Measurements from ENCODE around the gene ZSWIM6. TPM values are rescaled to one million over a fixed set of nuclear protein-coding genes. Genes with fewer than 3 reads are reported as not detected.

The ZSWIM6 gene
- total RNA-seq, 2 donors from 2014 or later = 3.2 to 4.9 TPM

DNA sequence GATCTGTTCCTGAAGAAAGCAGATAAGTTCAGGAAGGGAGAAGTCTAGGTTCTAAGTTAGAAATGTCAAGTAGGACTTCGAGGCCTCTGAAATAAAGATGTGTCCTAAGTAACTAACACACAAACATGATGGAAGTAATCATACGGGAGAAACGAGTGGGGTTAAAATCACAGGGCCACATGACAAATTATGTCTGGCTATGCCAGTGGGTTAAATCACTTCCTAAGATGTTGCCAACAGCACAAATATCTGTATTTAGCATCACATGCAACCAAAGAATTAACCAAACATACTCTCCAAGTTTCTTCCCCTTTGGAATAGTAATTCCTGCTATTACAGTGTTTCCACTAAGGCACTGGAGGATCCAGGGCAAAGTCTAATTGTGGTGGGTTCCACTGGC lies 13.7 kb upstream of the ZSWIM6 start:
- Mint-ChIP-seq H3K4me1 (no peaks in the 10 kb centered on the region), H3K9me3 (no peaks in the 10 kb centered on the region), H3K27me3 (peaks cover 17% of the 10 kb centered on the region), H3K36me3 (ENCODE audit: low read depth) (no peaks in the 10 kb centered on the region), H3K27ac (no peak overlapping the region), H3K4me3 (no peak overlapping the region)
- no peak for ATAC-seq (replicated peaks)

DNA sequence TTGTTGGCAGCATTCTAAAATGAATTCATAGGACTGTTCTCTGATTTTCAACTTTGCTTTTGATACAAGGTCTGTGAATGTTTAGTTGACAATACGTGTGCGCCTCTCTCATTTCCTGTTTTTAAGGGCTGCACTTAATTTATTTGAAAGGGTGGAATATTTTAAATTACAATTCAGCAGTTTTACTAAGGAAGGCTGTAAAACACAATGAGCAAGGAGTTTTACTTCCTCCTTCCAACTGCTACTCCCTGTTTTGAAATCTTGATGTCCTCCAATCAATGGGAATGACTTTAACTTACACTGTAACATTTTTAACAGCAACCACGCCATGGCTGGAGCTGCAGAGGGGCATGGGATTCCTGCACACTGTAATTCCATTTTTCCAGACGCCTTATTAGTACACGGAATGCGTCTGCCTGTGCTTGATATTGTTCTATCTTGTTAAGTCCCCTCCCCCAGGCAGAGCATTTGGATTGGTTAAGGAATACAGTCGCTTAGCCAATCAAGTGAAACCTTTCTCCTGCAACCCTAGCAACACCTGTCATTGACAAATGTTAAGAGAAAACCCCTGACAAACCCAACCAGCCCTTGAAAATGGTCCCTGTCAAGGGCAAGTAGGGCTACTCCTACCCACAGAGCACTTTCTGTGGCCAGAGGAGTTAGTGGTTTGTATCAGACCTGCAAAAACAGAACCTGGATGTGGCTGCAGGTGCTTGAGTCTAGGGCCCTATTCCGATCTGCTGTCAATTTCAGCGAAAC lies 12.5 kb upstream of the ZSWIM6 start:
- Mint-ChIP-seq H3K9me3 (no peaks in the 10 kb centered on the region), H3K4me1 (no peaks in the 10 kb centered on the region), H3K27me3 (peaks cover 24% of the 10 kb centered on the region), H3K36me3 (ENCODE audit: low read depth) (no peaks in the 10 kb centered on the region), H3K4me3 (no peak overlapping the region), H3K27ac (no peak overlapping the region)
- peak; percentile 64 for ATAC-seq (replicated peaks)

DNA sequence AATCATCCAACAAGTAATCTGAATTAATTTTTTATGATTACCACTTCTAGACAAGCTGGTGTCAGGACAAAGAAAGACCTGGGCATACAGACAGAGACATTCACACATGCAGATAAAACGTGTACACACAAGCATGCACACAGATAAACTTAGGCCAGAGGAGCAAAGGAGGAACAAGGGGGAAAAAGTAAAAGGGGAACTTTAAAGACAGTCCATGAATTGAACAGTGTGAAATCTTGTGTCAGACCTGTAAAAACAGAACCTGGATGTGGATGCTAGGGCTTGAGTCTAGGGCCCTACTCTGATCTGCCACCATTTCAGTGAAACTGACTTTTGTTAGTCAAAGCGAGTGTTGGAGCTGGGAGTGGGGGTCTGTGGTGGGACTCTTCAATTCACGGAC lies 11.2 kb upstream of the ZSWIM6 start:
- ATAC-seq (replicated peaks) = no peak
- H3K27me3 Mint-ChIP-seq = peaks cover 22% of the 10 kb centered on the region
- no peak overlapping the region for H3K27ac Mint-ChIP-seq
- H3K4me1 Mint-ChIP-seq = no peaks in the 10 kb centered on the region
- no peaks in the 10 kb centered on the region for H3K36me3 Mint-ChIP-seq (ENCODE audit: low read depth)
- H3K4me3 Mint-ChIP-seq = no peak overlapping the region
- H3K9me3 Mint-ChIP-seq = no peaks in the 10 kb centered on the region

DNA sequence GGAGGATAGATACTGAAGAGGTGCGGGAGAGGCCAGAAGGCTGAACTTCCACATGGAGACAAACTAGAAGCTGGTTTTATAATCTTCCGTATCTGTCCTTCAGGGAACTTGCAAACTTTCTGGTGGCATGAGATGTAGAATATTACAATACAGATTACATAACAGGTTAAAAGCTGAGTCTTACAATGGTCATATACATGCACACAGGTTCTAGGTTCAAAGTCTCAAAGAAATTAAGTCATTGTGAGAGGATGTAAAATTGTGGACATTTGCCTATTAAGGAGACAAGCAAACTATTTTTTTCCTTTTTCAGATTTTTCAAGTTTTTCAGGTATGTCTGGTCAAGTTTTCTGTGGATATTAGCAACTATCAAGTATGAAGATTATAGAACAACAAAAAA lies 10.4 kb upstream of the ZSWIM6 start:
- Mint-ChIP-seq H3K9me3 (no peaks in the 10 kb centered on the region), H3K4me3 (no peak overlapping the region), H3K27ac (no peak overlapping the region), H3K27me3 (peaks cover 27% of the 10 kb centered on the region), H3K36me3 (ENCODE audit: low read depth) (no peaks in the 10 kb centered on the region), H3K4me1 (no peaks in the 10 kb centered on the region)
- no peak for ATAC-seq (replicated peaks)

DNA sequence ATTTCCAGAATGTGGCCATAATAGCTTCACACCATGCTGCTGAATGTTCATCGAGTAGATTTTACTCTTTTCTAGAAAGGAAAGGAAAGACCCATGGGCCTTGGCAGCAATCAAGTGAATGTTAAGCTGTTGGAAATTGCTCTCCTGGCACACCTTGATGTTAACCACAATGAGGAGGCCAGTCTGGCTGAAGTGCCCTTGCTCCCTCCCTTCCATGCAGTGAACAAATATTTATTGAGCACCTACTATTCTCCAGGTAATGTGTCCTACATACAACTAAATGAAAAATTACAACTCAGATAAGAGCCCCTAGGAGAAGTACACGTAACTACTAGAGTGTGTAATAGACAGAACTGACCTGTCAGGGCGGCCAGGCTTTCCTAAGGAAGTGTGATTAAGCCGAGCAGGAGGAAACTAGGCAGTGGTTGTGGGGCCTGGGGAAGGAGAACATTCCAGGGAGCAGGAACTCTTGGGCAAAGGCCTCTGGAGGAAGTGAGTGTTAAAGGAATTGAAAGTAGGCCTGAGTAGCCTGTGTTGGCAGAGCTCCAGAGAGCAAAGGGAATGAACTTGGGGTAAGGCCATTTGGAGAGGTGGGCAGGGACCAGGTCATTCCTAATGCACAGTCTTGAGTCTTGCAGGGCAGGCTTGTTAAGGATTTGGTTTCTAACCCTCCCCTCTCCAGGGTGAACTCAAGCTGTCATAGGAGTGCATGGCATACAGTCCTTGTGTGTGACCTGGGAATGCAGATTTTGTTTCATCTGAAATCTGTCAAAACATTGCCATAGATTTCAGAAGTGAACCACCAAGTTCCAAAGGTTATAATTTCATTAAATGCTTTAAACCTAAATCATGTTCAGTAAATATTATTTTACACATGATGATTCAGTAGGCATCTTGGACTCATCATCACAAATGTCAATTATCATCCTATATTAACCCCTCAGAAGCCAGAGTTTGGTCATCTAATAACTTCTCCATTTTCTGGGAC lies 9.0 kb upstream of the ZSWIM6 start:
- peaks cover 25% of the 10 kb centered on the region for H3K27me3 Mint-ChIP-seq
- ATAC-seq (replicated peaks) = no peak
- H3K36me3 Mint-ChIP-seq (ENCODE audit: low read depth) = no peaks in the 10 kb centered on the region
- H3K27ac Mint-ChIP-seq = no peak overlapping the region
- no peak overlapping the region for H3K4me3 Mint-ChIP-seq
- no peaks in the 10 kb centered on the region for H3K9me3 Mint-ChIP-seq
- H3K4me1 Mint-ChIP-seq = peaks cover 8% of the 10 kb centered on the region

DNA sequence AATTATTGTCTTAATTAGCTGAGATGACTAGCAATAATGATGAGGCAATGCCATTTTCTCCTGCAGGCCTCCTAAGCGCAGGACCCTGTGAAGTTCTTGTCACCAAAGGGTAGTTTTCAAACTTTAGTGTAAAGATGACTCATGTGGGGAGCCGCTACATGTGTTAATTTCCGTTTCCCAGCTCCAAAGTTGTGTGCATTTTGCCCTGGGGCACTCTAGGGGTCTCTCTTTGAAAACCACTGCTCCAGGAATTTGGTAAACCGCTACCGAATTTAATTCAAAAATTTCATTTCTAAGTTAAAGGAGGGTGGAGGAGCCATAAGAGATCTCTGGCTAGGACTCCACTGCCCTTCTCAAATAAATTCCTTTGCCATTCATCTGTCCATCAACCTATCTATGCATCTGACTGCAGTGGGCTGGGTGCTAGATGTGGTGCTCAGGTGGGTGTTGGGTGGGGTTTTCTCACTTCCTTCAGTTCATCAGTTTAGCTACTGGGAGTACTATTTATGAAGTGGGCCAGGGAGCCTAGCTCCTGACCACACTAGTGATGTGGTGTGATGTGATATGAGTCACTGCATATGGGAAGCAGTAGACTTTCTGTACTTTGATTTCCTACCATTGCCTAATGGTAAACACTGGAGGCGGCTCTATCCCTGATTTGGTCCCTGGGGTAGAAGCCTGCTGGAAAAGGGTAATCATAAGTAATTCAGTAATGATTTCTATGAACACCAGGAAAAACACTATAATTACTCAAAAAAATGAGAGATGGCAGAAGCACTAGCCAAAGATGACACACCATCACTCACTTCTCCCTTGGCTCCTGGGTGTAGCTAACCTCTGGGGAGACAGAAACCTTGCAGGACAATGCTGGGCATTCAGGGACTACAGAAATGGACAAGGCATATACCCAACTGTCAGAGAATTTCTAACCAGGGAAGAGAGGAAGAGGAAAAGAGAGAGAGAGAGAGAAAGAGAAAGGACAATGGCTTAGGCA lies 4.0 kb upstream of the ZSWIM6 start:
- Mint-ChIP-seq H3K4me3 (peak overlapping the region; percentile 70), H3K27ac (no peak overlapping the region), H3K36me3 (ENCODE audit: low read depth) (peaks cover 6% of the 10 kb centered on the region), H3K27me3 (peaks cover 27% of the 10 kb centered on the region), H3K9me3 (no peaks in the 10 kb centered on the region), H3K4me1 (peaks cover 21% of the 10 kb centered on the region)
- peak; percentile 43 for ATAC-seq (replicated peaks)

DNA sequence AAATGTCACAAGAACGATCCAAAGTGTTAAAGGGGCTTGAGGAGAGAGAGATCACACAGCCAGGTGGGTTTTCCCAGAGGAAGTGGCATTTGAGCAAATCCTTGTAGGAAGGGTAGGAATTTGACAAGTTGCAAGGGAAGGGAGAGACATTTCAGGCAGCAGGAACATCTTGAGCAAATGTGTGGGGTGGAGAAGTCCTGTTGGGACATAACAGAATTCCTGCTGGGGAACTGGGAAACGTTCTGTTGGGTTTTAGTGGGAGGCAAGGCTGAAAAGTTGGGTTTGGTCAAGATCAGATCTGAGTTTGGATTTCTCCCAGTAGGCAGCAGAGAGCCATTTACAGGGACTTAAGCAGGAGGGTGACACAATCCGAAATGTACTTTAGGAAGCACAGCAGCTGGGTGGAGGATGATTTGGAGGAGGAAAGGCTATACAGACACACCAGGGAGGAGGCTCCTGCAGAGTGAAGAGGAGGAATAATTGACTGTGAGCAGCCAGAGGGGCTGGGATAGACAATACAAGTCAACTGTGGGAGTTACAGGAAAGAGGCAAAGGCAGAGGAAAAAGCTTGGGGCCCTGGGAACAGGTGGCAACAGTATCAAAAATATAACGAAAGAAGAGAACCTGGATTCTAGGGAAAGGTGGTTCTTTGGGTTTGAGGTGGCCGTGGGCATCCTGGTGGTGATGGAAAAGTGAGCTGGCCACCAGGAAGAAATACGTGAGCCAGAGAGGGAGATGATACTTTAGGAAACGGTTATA lies 3.1 kb upstream of the ZSWIM6 start:
- H3K27me3 Mint-ChIP-seq = peaks cover 22% of the 10 kb centered on the region
- H3K4me3 Mint-ChIP-seq = peak overlapping the region; percentile 70
- H3K9me3 Mint-ChIP-seq = no peaks in the 10 kb centered on the region
- peaks cover 9% of the 10 kb centered on the region for H3K36me3 Mint-ChIP-seq (ENCODE audit: low read depth)
- peaks cover 21% of the 10 kb centered on the region for H3K4me1 Mint-ChIP-seq
- ATAC-seq (replicated peaks) = no peak
- no peak overlapping the region for H3K27ac Mint-ChIP-seq

DNA sequence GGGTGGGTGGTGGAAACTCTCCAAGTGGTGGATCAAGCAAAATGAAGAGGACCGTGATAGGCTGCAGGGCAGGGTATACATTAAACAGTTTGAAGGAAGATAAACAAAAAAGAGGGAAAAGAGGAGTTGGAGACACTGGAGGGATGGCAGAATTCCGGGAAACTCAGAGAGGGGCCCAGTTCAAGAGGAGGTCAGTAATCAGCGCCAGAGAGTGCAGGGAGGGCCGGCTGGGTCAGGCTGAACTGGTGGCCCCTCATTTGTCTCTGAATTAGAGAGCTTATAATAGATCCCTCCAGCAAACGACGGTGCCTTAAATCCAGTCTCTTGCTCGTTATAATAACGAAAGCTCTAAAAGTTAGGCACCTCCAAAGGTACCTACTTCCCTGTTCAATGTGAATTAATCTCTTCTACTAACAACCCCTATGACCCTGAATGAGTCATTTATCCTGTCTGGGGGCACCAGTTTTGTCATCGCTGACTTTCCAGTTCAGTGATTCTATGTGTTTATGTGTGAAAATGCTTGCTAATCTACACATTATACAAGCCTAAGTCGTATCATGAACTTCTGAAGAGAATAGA lies 2.4 kb upstream of the ZSWIM6 start:
- no peak overlapping the region for H3K27ac Mint-ChIP-seq
- ATAC-seq (replicated peaks) = no peak

DNA sequence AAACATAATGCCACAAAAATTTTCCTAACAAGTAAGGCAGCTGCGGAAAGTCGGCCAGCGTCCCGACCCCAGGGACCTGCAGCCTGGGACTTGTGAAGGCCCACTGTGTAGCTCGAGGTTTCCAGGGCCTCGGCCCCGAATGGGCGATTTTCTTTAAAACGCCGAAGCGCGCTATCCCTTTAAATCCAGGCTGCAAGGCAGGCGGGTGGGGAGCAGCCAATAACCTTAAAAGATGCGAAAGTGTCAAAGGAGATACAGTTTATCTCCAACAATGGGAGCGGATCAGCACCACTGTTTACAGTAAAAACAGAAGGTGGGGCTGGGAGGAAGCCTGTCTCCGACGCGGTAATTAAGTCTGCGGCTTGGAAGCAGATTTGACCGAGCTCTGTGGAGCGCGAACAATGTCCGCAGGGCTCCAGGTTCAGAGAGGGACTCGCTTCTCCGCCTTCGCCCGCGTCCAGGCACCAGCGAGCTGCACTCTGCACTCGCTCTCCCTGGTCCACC lies 1.7 kb upstream of the ZSWIM6 start:
- Mint-ChIP-seq H3K4me1 (peaks cover 31% of the 10 kb centered on the region), H3K9me3 (no peaks in the 10 kb centered on the region), H3K36me3 (ENCODE audit: low read depth) (peaks cover 16% of the 10 kb centered on the region), H3K27ac (no peak overlapping the region), H3K4me3 (peak overlapping the region; percentile 70), H3K27me3 (peaks cover 23% of the 10 kb centered on the region)
- peak; percentile 0 for ATAC-seq (replicated peaks)

More for the DNA sequence above, 2.4 kb upstream of the ZSWIM6 start:
- H3K4me1 Mint-ChIP-seq = peaks cover 28% of the 10 kb centered on the region
- H3K4me3 Mint-ChIP-seq = peak overlapping the region; percentile 70
- H3K27me3 Mint-ChIP-seq = peaks cover 23% of the 10 kb centered on the region
- H3K9me3 Mint-ChIP-seq = no peaks in the 10 kb centered on the region
- H3K36me3 Mint-ChIP-seq (ENCODE audit: low read depth) = peaks cover 16% of the 10 kb centered on the region

DNA sequence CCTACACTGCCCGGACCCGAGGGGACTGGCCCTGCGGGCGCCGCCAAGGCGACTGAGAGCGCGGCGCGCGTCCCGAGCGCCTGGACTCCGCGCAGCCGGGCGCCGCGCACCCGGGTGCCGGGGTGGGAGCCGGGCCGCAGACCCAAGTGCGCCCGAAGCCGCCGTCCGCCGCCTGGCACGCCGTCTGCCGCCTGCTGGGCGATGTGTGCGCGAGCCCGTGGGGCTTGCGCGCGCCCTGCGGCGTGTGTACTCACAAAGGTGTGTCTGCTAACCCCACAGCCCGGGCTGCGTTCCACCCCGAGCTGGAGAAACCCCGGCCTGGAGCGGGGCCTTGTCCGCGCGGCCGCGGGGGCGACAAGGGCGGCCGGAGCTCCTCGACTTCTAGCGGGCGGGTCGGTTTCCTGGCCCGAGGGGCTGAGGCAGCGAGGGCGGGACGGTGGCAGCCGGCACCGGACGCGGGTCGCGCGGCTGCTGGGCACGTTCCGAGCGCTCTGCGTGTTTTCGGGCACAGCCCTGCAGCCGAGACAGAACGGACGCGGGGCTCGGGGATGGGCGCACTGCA lies 1.1 kb upstream of the ZSWIM6 start:
- Mint-ChIP-seq H3K4me1 (peaks cover 31% of the 10 kb centered on the region), H3K36me3 (ENCODE audit: low read depth) (peaks cover 17% of the 10 kb centered on the region), H3K9me3 (no peaks in the 10 kb centered on the region), H3K27me3 (peaks cover 23% of the 10 kb centered on the region), H3K27ac (no peak overlapping the region), H3K4me3 (peak overlapping the region; percentile 83)
- peak; percentile 23 for ATAC-seq (replicated peaks)

DNA sequence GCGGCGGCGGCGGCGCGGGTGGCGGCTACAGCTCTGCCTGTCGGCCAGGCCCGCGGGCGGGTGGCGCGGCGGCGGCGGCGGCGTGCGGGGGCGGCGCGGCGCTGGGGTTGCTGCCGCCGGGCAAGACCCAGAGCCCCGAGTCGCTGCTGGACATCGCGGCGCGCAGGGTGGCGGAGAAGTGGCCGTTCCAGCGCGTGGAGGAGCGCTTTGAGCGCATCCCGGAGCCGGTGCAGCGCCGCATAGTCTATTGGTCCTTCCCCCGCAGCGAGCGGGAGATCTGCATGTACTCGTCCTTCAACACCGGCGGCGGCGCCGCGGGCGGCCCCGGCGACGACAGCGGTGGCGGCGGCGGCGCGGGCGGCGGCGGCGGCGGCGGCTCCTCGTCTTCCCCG lies 296 bp downstream of the ZSWIM6 start:
- Mint-ChIP-seq H3K4me3 (peak overlapping the region; percentile 83), H3K27ac (peak overlapping the region; percentile 93), H3K36me3 (ENCODE audit: low read depth) (peaks cover 27% of the 10 kb centered on the region), H3K27me3 (peaks cover 16% of the 10 kb centered on the region), H3K9me3 (no peaks in the 10 kb centered on the region), H3K4me1 (peaks cover 34% of the 10 kb centered on the region)
- peak; percentile 12 for ATAC-seq (replicated peaks)

DNA sequence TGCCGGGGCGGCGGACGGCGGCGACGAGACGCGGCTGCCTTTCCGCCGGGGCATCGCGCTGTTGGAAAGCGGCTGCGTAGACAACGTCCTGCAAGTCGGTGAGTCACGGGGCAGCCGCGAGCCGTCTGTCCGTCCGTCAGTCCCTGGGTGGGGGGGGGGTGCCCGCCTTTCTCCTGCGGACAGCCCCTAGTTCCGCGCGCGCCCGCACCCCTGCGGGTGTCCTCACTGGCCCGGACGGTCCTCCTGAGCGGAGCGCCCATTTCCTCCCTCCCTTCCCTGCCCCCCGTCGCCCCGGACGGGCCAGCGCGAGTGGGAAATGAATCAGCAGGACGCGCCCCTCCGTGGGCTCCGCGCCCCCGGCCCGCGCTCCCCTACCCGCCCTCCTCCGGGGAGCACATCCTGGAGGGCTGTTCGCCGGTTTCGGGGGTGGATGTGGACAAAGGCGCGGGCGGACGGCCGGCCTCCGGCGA lies 828 bp downstream of the ZSWIM6 start:
- Mint-ChIP-seq H3K27me3 (peaks cover 14% of the 10 kb centered on the region), H3K4me1 (peaks cover 28% of the 10 kb centered on the region), H3K9me3 (no peaks in the 10 kb centered on the region), H3K36me3 (ENCODE audit: low read depth) (peaks cover 27% of the 10 kb centered on the region), H3K27ac (no peak overlapping the region), H3K4me3 (peak overlapping the region; percentile 83)
- no peak for ATAC-seq (replicated peaks)
